ENCODE data around the gene KCNRG.

KCNRG gene

GRCh38 chr13:50069261-50069660, 54.0 kb downstream of the KCNRG start:
- Histone ChIP-seq H3K4me3 (ENCODE audit: control insufficient read depth in 1 of 7, extremely low read depth in 1 of 7, insufficient read depth in 4 of 7, low read depth in 2 of 7, low read length in 6 of 7) (no peak overlapping the region), H3K4me1 (ENCODE audit: control extremely low read depth in 1 of 4, control insufficient read depth in 4 of 4, insufficient read depth in 4 of 4, low read length in 3 of 4) (peaks cover 2 to 35% (median 14%) of the 10 kb centered on the region in 4 experiments), H3K36me3 (ENCODE audit: control insufficient read depth in 4 of 4, insufficient read depth in 4 of 4, low read length in 3 of 4) (peaks cover 8 to 31% (median 19%) of the 10 kb centered on the region in 4 experiments), H3K27me3 (replicated peaks in 2 of 5; ENCODE audit: control insufficient read depth in 4 of 5, insufficient read depth in 5 of 5, low read length in 4 of 5) (no peaks in the 10 kb centered on the region), H3K27ac (ENCODE audit: insufficient read depth in 1 of 2, low read depth in 1 of 2, low read length in 2 of 2, poor library complexity in 1 of 2, severe bottlenecking in 2 of 2) (no peak overlapping the region), H3K9me3 (ENCODE audit: control extremely low read depth in 1 of 5, control insufficient read depth in 4 of 5, insufficient read depth in 2 of 5, low read depth in 1 of 5, low read length in 4 of 5) (no peaks in the 10 kb centered on the region)
- ChIA-PET CTCF (interaction anchor here (0.5 to 2.6 kb wide), 8 partner anchors 11 to 848 kb away, joined by 3 to 10 read pairs (median 4); partner anchors contain the start of gene TRIM13), POLR2A (interaction anchor here (0.7 to 1.4 kb wide), 2 partner anchors 11 to 72 kb away, joined by 3 read pairs; partner anchors contain the start of gene TRIM13)
- DNase-seq, result peak in 1 of 3 donors; percentile 24
- WGBS (ENCODE audit: insufficient coverage), result no CpG with 5 or more reads among the region's 1 CpG

- ChIA-PET CTCF (interaction anchor here (0.7 to 2.6 kb wide), 4 partner anchors 10 to 73 kb away, joined by 3 to 10 read pairs (median 9); partner anchors contain the start of gene TRIM13), POLR2A (interaction anchor here (0.6 to 1.4 kb wide), 4 partner anchors 10 to 73 kb away, joined by 3 read pairs; partner anchors contain the start of gene TRIM13)
- Histone ChIP-seq H3K27ac (ENCODE audit: insufficient read depth in 1 of 2, low read depth in 1 of 2, low read length in 2 of 2, poor library complexity in 1 of 2, severe bottlenecking in 2 of 2) (no peak overlapping the region), H3K9me3 (ENCODE audit: control extremely low read depth in 1 of 5, control insufficient read depth in 4 of 5, insufficient read depth in 2 of 5, low read depth in 1 of 5, low read length in 4 of 5) (no peaks in the 10 kb centered on the region), H3K4me3 (ENCODE audit: control insufficient read depth in 1 of 7, extremely low read depth in 1 of 7, insufficient read depth in 4 of 7, low read depth in 2 of 7, low read length in 6 of 7) (no peak overlapping the region), H3K36me3 (ENCODE audit: control insufficient read depth in 4 of 4, insufficient read depth in 4 of 4, low read length in 3 of 4) (peaks cover 8 to 28% (median 18%) of the 10 kb centered on the region in 4 experiments), H3K4me1 (ENCODE audit: control extremely low read depth in 1 of 4, control insufficient read depth in 4 of 4, insufficient read depth in 4 of 4, low read length in 3 of 4) (peaks cover 2 to 39% (median 14%) of the 10 kb centered on the region in 4 experiments), H3K27me3 (replicated peaks in 2 of 5; ENCODE audit: control insufficient read depth in 4 of 5, insufficient read depth in 5 of 5, low read length in 4 of 5) (no peaks in the 10 kb centered on the region)
- DNase-seq, result peak in 1 of 3 donors; percentile 54
These were observed 54.9 kb downstream of the KCNRG start for GRCh38 chr13:50070186-50070585.

Measured in common myeloid progenitor, CD34-positive (primary cell).